Parathyroid adenoma (tissue), 2 donors: ENCODE results near the gene ACOT8.
A peak's percentile ranks its signal among the peaks of the same experiment; 100 is the strongest.
"Not testable (repeated sequence)": the region's sequence is repeated elsewhere in the genome, so short reads cannot be mapped to it uniquely, and the experiment has no call there.

Experiments
- H2AFZ ChIP-seq: fragments of 300-600 bp; sonication (generic); one replicate; pipeline ENCODE4 v1.7.0; 2017; ENCODE audit warnings: antibody characterized with exemption, mild to moderate bottlenecking
- H3K27ac ChIP-seq: fragments of 300-600 bp; sonication (generic); one replicate; pipeline ENCODE4 v1.7.0; 2017
- H3K27me3 ChIP-seq: fragments of 300-600 bp; sonication (generic); one replicate; pipeline ENCODE4 v1.7.0; 2017; ENCODE audit warnings: low read length; ENCODE audit not compliant: control insufficient read depth, insufficient read depth
- H3K36me3 ChIP-seq: fragments of 300-600 bp; sonication (generic); one replicate; pipeline ENCODE4 v1.7.0; 2017; ENCODE audit warnings: low read length; ENCODE audit not compliant: control insufficient read depth, insufficient read depth
- H3K4me1 ChIP-seq: fragments of 300-600 bp; sonication (generic); one replicate; pipeline ENCODE4 v1.7.0; 2017; ENCODE audit warnings: control low read depth
- H3K4me2 ChIP-seq: fragments of 300-600 bp; sonication (generic); one replicate; pipeline ENCODE4 v1.7.0; 2017; ENCODE audit warnings: low read length
- H3K4me3 ChIP-seq: fragments of 300-600 bp; sonication (generic); one replicate; pipeline ENCODE4 v1.7.0; 2017; ENCODE audit warnings: low read depth, low read length
- H3K79me2 ChIP-seq: fragments of 300-600 bp; sonication (generic); one replicate; pipeline ENCODE4 v1.7.0; 2017; ENCODE audit warnings: control low read depth
- H3K9ac ChIP-seq: fragments of 300-600 bp; sonication (generic); one replicate; pipeline ENCODE4 v1.7.0; 2017; ENCODE audit warnings: mild to moderate bottlenecking
- H3K9me3 ChIP-seq: fragments of 300-600 bp; sonication (generic); one replicate; pipeline ENCODE4 v1.7.0; 2017; ENCODE audit warnings: low read length; ENCODE audit not compliant: control insufficient read depth
- CTCF ChIP-seq: fragments of 300-600 bp; sonication (generic); IDR thresholded peaks from one replicate; pipeline ENCODE4 v1.7.0; 2017; ENCODE audit warnings: antibody characterized with exemption, mild to moderate bottlenecking
- donor health status: primary hyperparathyroidism.

The ACOT8 gene

GRCh38 chr20:45812157-45813005, 44.8 kb downstream of the ACOT8 start, which contains the start of gene UBE2C:
Gene UBE2C (plus strand): TSS chr20:45812644. CDS start chr20:45812696, 52 bp downstream.
- H3K27me3 ChIP-seq, result no peaks in the 10 kb centered on the region
- H3K79me2 ChIP-seq, result no peaks in the 10 kb centered on the region
- peak within 1 kb of the TSS; percentile 39 for H3K4me3 ChIP-seq
- TF ChIP-seq CTCF, result no peak
- H3K36me3 ChIP-seq, result no peaks in the 10 kb centered on the region
- H3K9me3 ChIP-seq, result no peaks in the 10 kb centered on the region
- H3K4me2 ChIP-seq, result peak within 1 kb of the TSS; percentile 94
- H3K27ac ChIP-seq, result no peak within 1 kb of the TSS
- H2AFZ ChIP-seq, result peak within 1 kb of the TSS; percentile 65
- H3K4me1 ChIP-seq, result no peaks in the 10 kb centered on the region
- no peak within 1 kb of the TSS for H3K9ac ChIP-seq

GRCh38 chr20:45810191-45810970, 46.8 kb downstream of the ACOT8 start:
- no peak for TF ChIP-seq CTCF
- H3K9ac ChIP-seq, result no peak overlapping the region
- no peaks in the 10 kb centered on the region for H3K79me2 ChIP-seq
- H3K4me3 ChIP-seq, result no peak overlapping the region
- H3K4me1 ChIP-seq, result no peaks in the 10 kb centered on the region
- no peaks in the 10 kb centered on the region for H3K9me3 ChIP-seq
- no peak overlapping the region for H3K4me2 ChIP-seq
- H3K27me3 ChIP-seq, result no peaks in the 10 kb centered on the region
- no peak overlapping the region for H2AFZ ChIP-seq
- H3K36me3 ChIP-seq, result no peaks in the 10 kb centered on the region
- no peak overlapping the region for H3K27ac ChIP-seq

GRCh38 chr20:45801851-45802250, 55.3 kb downstream of the ACOT8 start:
- Histone ChIP-seq H3K4me2 (no peak overlapping the region), H3K4me1 (no peaks in the 10 kb centered on the region), H3K9me3 (no peaks in the 10 kb centered on the region), H3K27ac (no peak overlapping the region), H3K27me3 (no peaks in the 10 kb centered on the region), H3K79me2 (no peaks in the 10 kb centered on the region), H2AFZ (no peak overlapping the region), H3K4me3 (no peak overlapping the region), H3K9ac (no peak overlapping the region), H3K36me3 (no peaks in the 10 kb centered on the region)
- no peak for TF ChIP-seq CTCF

- Histone ChIP-seq H3K9me3 (no peaks in the 10 kb centered on the region), H3K9ac (no peak overlapping the region), H3K79me2 (no peaks in the 10 kb centered on the region), H3K27ac (no peak overlapping the region), H3K4me2 (no peak overlapping the region), H3K27me3 (no peaks in the 10 kb centered on the region), H3K4me1 (no peaks in the 10 kb centered on the region), H3K36me3 (no peaks in the 10 kb centered on the region), H3K4me3 (no peak overlapping the region), H2AFZ (no peak overlapping the region)
- peak; percentile 58 for TF ChIP-seq CTCF
These were observed 58.1 kb downstream of the ACOT8 start for GRCh38 chr20:45798935-45799642.

GRCh38 chr20:45797955-45798354, 59.2 kb downstream of the ACOT8 start:
- H3K27ac ChIP-seq, H3K4me3 ChIP-seq, H3K36me3 ChIP-seq, H3K27me3 ChIP-seq, H2AFZ ChIP-seq, H3K9me3 ChIP-seq, H3K4me2 ChIP-seq, H3K4me1 ChIP-seq, H3K79me2 ChIP-seq, H3K9ac ChIP-seq: not testable (repeated sequence)

- not testable (repeated sequence) for H3K4me1 ChIP-seq, H3K36me3 ChIP-seq, H2AFZ ChIP-seq, H3K27me3 ChIP-seq, H3K9me3 ChIP-seq, H3K4me2 ChIP-seq, H3K27ac ChIP-seq, H3K79me2 ChIP-seq, H3K4me3 ChIP-seq, H3K9ac ChIP-seq
These were observed 59.7 kb downstream of the ACOT8 start for GRCh38 chr20:45797510-45797909.
